ENCODE results near the gene LMNTD2.

LMNTD2 gene

GRCh38 chr11:559020-559620 lies 1.4 kb downstream of the LMNTD2 start:
- Histone ChIP-seq H3K4me1 (ENCODE audit: control insufficient read depth in 2 of 2, insufficient read depth in 1 of 2, low read depth in 1 of 2, low read length in 2 of 2) (peaks cover 16 to 17% of the 10 kb centered on the region in 2 donors), H2BK5ac (ENCODE audit: low read length) (no peak overlapping the region), H4K91ac (ENCODE audit: low read depth, low read length, poor library complexity) (no peak overlapping the region), H3K14ac (ENCODE audit: low read length) (no peak overlapping the region), H3K4ac (ENCODE audit: low read length) (no peak overlapping the region), H3K18ac (ENCODE audit: low read length) (peak overlapping the region; percentile 21), H2BK120ac (ENCODE audit: low read depth, low read length) (peak overlapping the region; percentile 41), H3K79me1 (ENCODE audit: low read depth, low read length) (peaks cover 15% of the 10 kb centered on the region), H3K4me2 (ENCODE audit: insufficient read depth, low read length, poor library complexity, severe bottlenecking) (no peak overlapping the region), H3K27me3 (ENCODE audit: control insufficient read depth in 3 of 3, insufficient read depth in 3 of 3, low read depth in 1 of 3, low read length in 3 of 3) (peaks cover 16 to 53% (median 32%) of the 10 kb centered on the region in 3 experiments), H3K23ac (ENCODE audit: low read depth, low read length, poor library complexity) (peak overlapping the region; percentile 85), H2BK12ac (ENCODE audit: low read length) (no peak overlapping the region), H3K27ac (replicated peaks; ENCODE audit: low read length) (no peak overlapping the region), H4K8ac (ENCODE audit: low read depth, low read length) (no peak overlapping the region), H3K36me3 (replicated peaks in 1 of 2; ENCODE audit: control insufficient read depth in 2 of 2, insufficient read depth in 2 of 2, low read length in 2 of 2) (peaks cover 0 to 4% of the 10 kb centered on the region in 2 donors), H3K4me3 (ENCODE audit: low read length in 2 of 2) (no peak overlapping the region), H2BK15ac (ENCODE audit: low read length) (peak overlapping the region; percentile 96), H3K9me3 (replicated peaks in 1 of 2; ENCODE audit: control insufficient read depth in 2 of 2, insufficient read depth in 1 of 2, low read depth in 1 of 2, low read length in 2 of 2) (peaks cover 0 to 4% of the 10 kb centered on the region in 2 donors), H3K9ac (ENCODE audit: low read depth, low read length, poor library complexity) (no peak overlapping the region), H2AK5ac (ENCODE audit: low read depth, low read length) (peak overlapping the region; percentile 48), H2AFZ (ENCODE audit: low read length) (no peak overlapping the region)
- no CpG with 5 or more reads among the region's 15 CpGs for WGBS, 2 donors (ENCODE audit: extremely low coverage in 2 of 2, insufficient read length in 2 of 2, insufficient replicate concordance in 1 of 2)
- DNase-seq (ENCODE audit: low spot score), result no peak

- peak overlapping the region; percentile 85 for H3K23ac ChIP-seq (ENCODE audit: low read depth, low read length, poor library complexity)
- H3K9me3 ChIP-seq (replicated peaks in 1 of 2; ENCODE audit: control insufficient read depth in 2 of 2, insufficient read depth in 1 of 2, low read depth in 1 of 2, low read length in 2 of 2), result peaks cover 0 to 4% of the 10 kb centered on the region in 2 donors
Measured at GRCh38 chr11:558503-558902, 2.0 kb downstream of the LMNTD2 start.

GRCh38 chr11:557328-558132 lies 3.0 kb downstream of the LMNTD2 start:
- H3K9ac ChIP-seq (ENCODE audit: low read depth, low read length, poor library complexity), result peak overlapping the region; percentile 44
- peak overlapping the region; percentile 48 for H3K18ac ChIP-seq (ENCODE audit: low read length)
- H3K23ac ChIP-seq (ENCODE audit: low read depth, low read length, poor library complexity), result peak overlapping the region; percentile 65
- H3K4me1 ChIP-seq (ENCODE audit: control insufficient read depth in 2 of 2, insufficient read depth in 1 of 2, low read depth in 1 of 2, low read length in 2 of 2), result peaks cover 17 to 21% of the 10 kb centered on the region in 2 donors
- peaks cover 16 to 57% (median 36%) of the 10 kb centered on the region in 3 experiments for H3K27me3 ChIP-seq (ENCODE audit: control insufficient read depth in 3 of 3, insufficient read depth in 3 of 3, low read depth in 1 of 3, low read length in 3 of 3)
- H3K79me1 ChIP-seq (ENCODE audit: low read depth, low read length), result peaks cover 12% of the 10 kb centered on the region
- H3K4ac ChIP-seq (ENCODE audit: low read length), result no peak overlapping the region
- no CpG with 5 or more reads among the region's 24 CpGs for WGBS, 2 donors (ENCODE audit: extremely low coverage in 2 of 2, insufficient read length in 2 of 2, insufficient replicate concordance in 1 of 2)
- H3K27ac ChIP-seq (replicated peaks; ENCODE audit: low read length), result no peak overlapping the region
- H2BK15ac ChIP-seq (ENCODE audit: low read length), result no peak overlapping the region
- H2BK120ac ChIP-seq (ENCODE audit: low read depth, low read length), result peak overlapping the region; percentile 61
- H2BK5ac ChIP-seq (ENCODE audit: low read length), result no peak overlapping the region
- no peak overlapping the region for H2AFZ ChIP-seq (ENCODE audit: low read length)
- H3K9me3 ChIP-seq (replicated peaks in 1 of 2; ENCODE audit: control insufficient read depth in 2 of 2, insufficient read depth in 1 of 2, low read depth in 1 of 2, low read length in 2 of 2), result peaks cover 0 to 4% of the 10 kb centered on the region in 2 donors
- H2AK5ac ChIP-seq (ENCODE audit: low read depth, low read length), result no peak overlapping the region
- H3K4me3 ChIP-seq (ENCODE audit: low read length in 2 of 2), result no peak overlapping the region
- no peak for DNase-seq (ENCODE audit: low spot score)
- no peak overlapping the region for H3K4me2 ChIP-seq (ENCODE audit: insufficient read depth, low read length, poor library complexity, severe bottlenecking)
- H2BK12ac ChIP-seq (ENCODE audit: low read length), result no peak overlapping the region
- H3K14ac ChIP-seq (ENCODE audit: low read length), result no peak overlapping the region
- H4K91ac ChIP-seq (ENCODE audit: low read depth, low read length, poor library complexity), result no peak overlapping the region
- no peak overlapping the region for H4K8ac ChIP-seq (ENCODE audit: low read depth, low read length)
- H3K36me3 ChIP-seq (replicated peaks in 1 of 2; ENCODE audit: control insufficient read depth in 2 of 2, insufficient read depth in 2 of 2, low read length in 2 of 2), result no peaks in the 10 kb centered on the region

More at GRCh38 chr11:558503-558902, 2.0 kb downstream of the LMNTD2 start:
- Histone ChIP-seq H2AFZ (ENCODE audit: low read length) (no peak overlapping the region), H3K4ac (ENCODE audit: low read length) (no peak overlapping the region), H2BK5ac (ENCODE audit: low read length) (no peak overlapping the region), H3K4me1 (ENCODE audit: control insufficient read depth in 2 of 2, insufficient read depth in 1 of 2, low read depth in 1 of 2, low read length in 2 of 2) (peaks cover 17 to 19% of the 10 kb centered on the region in 2 donors), H3K4me3 (ENCODE audit: low read length in 2 of 2) (no peak overlapping the region), H2BK12ac (ENCODE audit: low read length) (peak overlapping the region; percentile 58), H4K91ac (ENCODE audit: low read depth, low read length, poor library complexity) (no peak overlapping the region), H3K18ac (ENCODE audit: low read length) (no peak overlapping the region), H3K79me1 (ENCODE audit: low read depth, low read length) (peaks cover 13% of the 10 kb centered on the region), H2BK120ac (ENCODE audit: low read depth, low read length) (peak overlapping the region; percentile 61), H3K4me2 (ENCODE audit: insufficient read depth, low read length, poor library complexity, severe bottlenecking) (no peak overlapping the region), H3K9ac (ENCODE audit: low read depth, low read length, poor library complexity) (no peak overlapping the region), H4K8ac (ENCODE audit: low read depth, low read length) (no peak overlapping the region), H3K27ac (replicated peaks; ENCODE audit: low read length) (no peak overlapping the region), H3K14ac (ENCODE audit: low read length) (no peak overlapping the region), H3K36me3 (replicated peaks in 1 of 2; ENCODE audit: control insufficient read depth in 2 of 2, insufficient read depth in 2 of 2, low read length in 2 of 2) (no peaks in the 10 kb centered on the region), H2BK15ac (ENCODE audit: low read length) (peak overlapping the region; percentile 96), H2AK5ac (ENCODE audit: low read depth, low read length) (peak overlapping the region; percentile 48), H3K27me3 (ENCODE audit: control insufficient read depth in 3 of 3, insufficient read depth in 3 of 3, low read depth in 1 of 3, low read length in 3 of 3) (peaks cover 16 to 57% (median 36%) of the 10 kb centered on the region in 3 experiments)
- no CpG with 5 or more reads among the region's 20 CpGs for WGBS, 2 donors (ENCODE audit: extremely low coverage in 2 of 2, insufficient read length in 2 of 2, insufficient replicate concordance in 1 of 2)
- DNase-seq (ENCODE audit: low spot score), result no peak
